GM12878 (cell line): ENCODE measurements around the gene FANCM. TPM values are rescaled to one million over a fixed set of nuclear protein-coding genes. Genes with fewer than 3 reads are reported as not detected.

ENCODE experiments used
- ATAC-seq: fragments of 200-7000 bp; cut with Tn5 transposase; 3 replicates; pipeline ENCODE4 v1.9.1; 2020; ENCODE audit warnings: mild to moderate bottlenecking, moderate library complexity
- BruUV-seq: library from RNA; stranded (reverse); fragments of 400-500 nt; replicated peaks from 2 replicates; lab custom pipeline; 2021; lab: Mats Ljungman, UMichigan
- CTCF ChIA-PET: fragments of 300-600 bp; sonication (Branson Sonifier 250); formaldehyde crosslinking; extraction: SDS; loops from one replicate; lab custom pipeline; 2021; ENCODE audit warnings: inconsistent platforms; lab: Yijun Ruan, JAX
- POLR2A ChIA-PET: fragments of 350-600 bp; formaldehyde crosslinking; extraction: SDS; loops from one replicate; lab custom pipeline; 2021; ENCODE audit warnings: inconsistent platforms; lab: Charles Lee
- RAD21 ChIA-PET: fragments of 300-600 bp; sonication (Branson Sonifier 250); formaldehyde crosslinking; loops from one replicate; lab custom pipeline; 2023; ENCODE audit warnings: antibody characterized with exemption; ENCODE audit not compliant: unreplicated experiment; lab: Charles Lee
- SMC1A ChIA-PET: fragments of 300-600 bp; sonication (Branson Sonifier 250); formaldehyde crosslinking; loops from one replicate; lab custom pipeline; 2023; ENCODE audit not compliant: unreplicated experiment, uncharacterized antibody; lab: Charles Lee
- DNase-seq: peaks from one replicate; pipeline ENCODE4 v3.0.0-alpha.2; 2011; ENCODE audit warnings: low read depth, low spot score
- FAIRE-seq: peaks from 3 replicates; lab custom pipeline; 2011; peaks lifted over from hg19 to GRCh38; lab: Jason Lieb, UNC
- H2AFZ ChIP-seq: 2 replicates; pipeline ENCODE4 v1.6.0; 2011; ENCODE audit warnings: low read depth, low read length, control low read depth; ENCODE audit not compliant: control insufficient read depth
- H3K27ac ChIP-seq: 2 replicates; pipeline ENCODE4 v1.5.1; 2011; ENCODE audit warnings: control low read depth; ENCODE audit not compliant: control insufficient read depth, insufficient read depth
- H3K27me3 ChIP-seq, 2 experiments: replicated peaks in 1 of 2; 2 replicates each; pipeline versions ENCODE4 v1.6.0 to v1.6.1; 2011; ENCODE audit warnings: low read length in 1 of 2; ENCODE audit not compliant: control insufficient read depth in 2 of 2, insufficient read depth in 2 of 2
- H3K36me3 ChIP-seq, 2 experiments: 2 replicates each; pipeline ENCODE4 v1.5.1; 2011; ENCODE audit warnings: low read length in 1 of 2; ENCODE audit not compliant: control insufficient read depth in 2 of 2, insufficient read depth in 2 of 2
- H3K4me1 ChIP-seq: 2 replicates; pipeline ENCODE4 v1.6.1; 2011; ENCODE audit warnings: mild to moderate bottlenecking, low read length, moderate library complexity, mixed read lengths; ENCODE audit not compliant: control insufficient read depth, insufficient read depth
- H3K4me2 ChIP-seq: 2 replicates; pipeline ENCODE4 v1.6.0; 2011; ENCODE audit warnings: control low read depth; ENCODE audit not compliant: control insufficient read depth, insufficient read depth
- H3K4me3 ChIP-seq: fragments of 200-600 bp; sonication (generic); 2 replicates; pipeline ENCODE4 v1.5.1; 2016
- H3K79me2 ChIP-seq: 2 replicates; pipeline ENCODE4 v1.6.0; 2011; ENCODE audit warnings: low read length; ENCODE audit not compliant: control insufficient read depth, insufficient read depth
- H3K9ac ChIP-seq: 2 replicates; pipeline ENCODE4 v1.8.0; 2011; ENCODE audit warnings: low read length, control low read depth, mixed read lengths; ENCODE audit not compliant: control insufficient read depth, insufficient read depth
- H3K9me3 ChIP-seq: replicated peaks from 3 replicates; pipeline ENCODE4 v1.5.1; 2011; ENCODE audit warnings: mild to moderate bottlenecking, low read length; ENCODE audit not compliant: control insufficient read depth, insufficient read depth
- H4K20me1 ChIP-seq: 2 replicates; pipeline ENCODE4 v1.6.0; 2011; ENCODE audit not compliant: control insufficient read depth, insufficient read depth
- FOS ChIP-seq: IDR thresholded peaks from 3 replicates; pipeline ENCODE4 v1.6.1; 2011; ENCODE audit warnings: borderline replicate concordance; ENCODE audit not compliant: insufficient read length; ENCODE audit errors: extremely low read depth
- HDAC2 ChIP-seq: fragments of 200-600 bp; sonication (generic); IDR thresholded peaks from 2 replicates; pipeline ENCODE4 v1.6.1; 2017
- MTA2 ChIP-seq: fragments of 450-650 bp; IDR thresholded peaks from 2 replicates; pipeline ENCODE4 v1.6.1; 2016; ENCODE audit warnings: low read depth, mild to moderate bottlenecking, moderate library complexity
- POLR2AphosphoS5 ChIP-seq: IDR thresholded peaks from 2 replicates; pipeline ENCODE4 v1.6.1; 2011; ENCODE audit warnings: mild to moderate bottlenecking, low read length, inconsistent platforms
- SRF ChIP-seq, 2 experiments: IDR thresholded peaks; 2 replicates each; pipeline ENCODE4 v1.6.1; 2011; ENCODE audit warnings: low read depth in 2 of 2, low read length in 2 of 2, mild to moderate bottlenecking in 1 of 2, moderate library complexity in 1 of 2
- ZNF217 ChIP-seq: fragments of 450-650 bp; IDR thresholded peaks from 2 replicates; pipeline ENCODE4 v1.6.1; 2017; ENCODE audit warnings: antibody characterized with exemption, mild to moderate bottlenecking
- ZNF274 ChIP-seq: IDR thresholded peaks from one replicate; pipeline ENCODE4 v1.8.0; 2011; ENCODE audit not compliant: insufficient read length, insufficient read depth
- ZZZ3 ChIP-seq: IDR thresholded peaks from 2 replicates; pipeline ENCODE4 v1.6.1; 2011; ENCODE audit warnings: low read depth; ENCODE audit not compliant: control insufficient read depth, insufficient read length
- WGBS: methylation state at CpG from one replicate; pipeline ENCODE4 v1.1.6; 2016; ENCODE audit warnings: low lambda C conversion rate; ENCODE audit not compliant: insufficient replicate concordance, insufficient coverage; ENCODE audit errors: missing lambda C conversion rate; 5-methylcytosine and 5-hydroxymethylcytosine counted together
- in situ Hi-C: fragments of 300-500 bp; cut with MboI; formaldehyde crosslinking; loops from 9 replicates; pipeline ENCODE4 v1.14.3; 2018; ENCODE audit warnings: mixed read lengths
- intact Hi-C: fragments of 100-400 bp; cut with micrococcal nuclease; formaldehyde crosslinking; loops from one replicate; pipeline ENCODE4 v1.14.2; 2022; ENCODE audit not compliant: unreplicated experiment
- polyA plus RNA-seq, 11 experiments: library from polyadenylated mRNA; depleted of rRNA in 4 of 11; unstranded in 6 of 11; stranded (reverse) in 5 of 11; fragments of >200 nt; fragmentation: Nextera tagmentation in 4 of 11; fragmentation: Illumina TruSeq in 1 of 11; extraction: Ambion mirVana in 4 of 11; extraction: Trizol in 1 of 11; gene quantifications; 1 replicate in 1 of 11; 2 replicates in 10 of 11; pipeline versions ENCODE4 v1.2.1 to v1.2.3, GENCODE V29; 2011 to 2016; ENCODE audit warnings: inconsistent platforms in 2 of 11, missing spikeins in 2 of 11, low read depth in 1 of 11
- total RNA-seq, 4 experiments: library from RNA; depleted of rRNA in 3 of 4; stranded (reverse); fragments of >200 nt in 3 of 4; fragmentation: Illumina TruSeq in 1 of 4; extraction: Trizol in 1 of 4; gene quantifications; 2 replicates each; pipeline versions ENCODE4 v1.2.1 to v1.2.3, GENCODE V29; 2013 to 2021
- TF ChIP-seq, protein P1 (sequence below): fragments of 450-650 bp; formaldehyde crosslinking; IDR thresholded peaks from 2 replicates; pipeline ENCODE4 v1.5.0; 2022; ENCODE audit warnings: mild to moderate bottlenecking, missing genetic modification characterization
- TF ChIP-seq, protein P2 (sequence below): IDR thresholded peaks from 2 replicates; pipeline ENCODE4 v1.6.1; 2011; ENCODE audit warnings: low read depth, mild to moderate bottlenecking, low read length, moderate library complexity, borderline replicate concordance; ENCODE audit errors: extremely low read depth

FANCM gene
- total and polyA plus RNA-seq, 10 of the 15 experiments (the other 5 are each of a cell fraction or from before 2014, with no cell fraction given), result 6.4 to 17.6 (median 10.6) TPM

DNA sequence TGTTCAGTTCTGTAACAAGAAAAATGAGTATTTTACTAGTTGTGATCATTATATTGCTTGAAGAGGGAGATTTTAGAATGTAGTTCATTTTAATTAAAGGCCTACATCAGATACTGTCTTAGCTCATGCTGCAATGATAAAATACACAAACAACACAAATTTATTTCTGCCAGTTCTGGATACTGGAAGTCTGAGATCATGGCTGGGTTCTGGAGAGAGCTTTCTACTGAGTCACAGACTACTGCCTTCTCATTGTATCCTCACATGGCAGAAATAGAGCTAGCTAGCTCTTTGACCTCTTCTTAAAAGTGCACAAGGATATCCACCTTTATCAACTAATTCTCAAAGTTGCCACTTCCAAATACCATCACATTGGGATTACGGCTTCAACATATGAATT is 63.5 kb downstream of the FANCM start:
- intact Hi-C loops (no loop called here), in situ Hi-C loops (no loop called here)
- 90% methylated on average over 1 of the region's 1 CpG for WGBS
- RAD21 ChIA-PET, result interaction anchor here (1.7 kb wide), 1 partner anchor 285 kb away, joined by 3 read pairs; no protein-coding TSS in a partner anchor
- DNase-seq (no peak), FAIRE-seq (no peak), ATAC-seq (no peak)
- CTCF ChIA-PET, result interaction anchor here (1.1 kb wide), 3 partner anchors 54 to 241 kb away, joined by 3 to 4 read pairs (median 3); partner anchors contain the start of gene MIS18BP1
- Histone ChIP-seq H3K4me1 (no peaks in the 10 kb centered on the region), H3K4me2 (no peak overlapping the region), H2AFZ (no peak overlapping the region), H3K27ac (no peak overlapping the region), H3K27me3 (no peaks in the 10 kb centered on the region), H3K4me3 (no peak overlapping the region), H3K9ac (no peak overlapping the region), H4K20me1 (no peaks in the 10 kb centered on the region), H3K36me3 (peaks cover 0 to 2% of the 10 kb centered on the region in 2 experiments; a peak in 2 of 4 replicates), H3K79me2 (no peaks in the 10 kb centered on the region), H3K9me3 (no peaks in the 10 kb centered on the region)
- no TSS peak for BruUV-seq
- SMC1A ChIA-PET, result interaction anchor here (0.8 to 1.8 kb wide), 7 partner anchors 12 to 285 kb away, joined by 3 to 7 read pairs (median 3); no protein-coding TSS in a partner anchor
- TF ChIP-seq FOS, result no peak
- no peak for TF ChIP-seq ZNF217
- TF ChIP-seq, protein P1, sequence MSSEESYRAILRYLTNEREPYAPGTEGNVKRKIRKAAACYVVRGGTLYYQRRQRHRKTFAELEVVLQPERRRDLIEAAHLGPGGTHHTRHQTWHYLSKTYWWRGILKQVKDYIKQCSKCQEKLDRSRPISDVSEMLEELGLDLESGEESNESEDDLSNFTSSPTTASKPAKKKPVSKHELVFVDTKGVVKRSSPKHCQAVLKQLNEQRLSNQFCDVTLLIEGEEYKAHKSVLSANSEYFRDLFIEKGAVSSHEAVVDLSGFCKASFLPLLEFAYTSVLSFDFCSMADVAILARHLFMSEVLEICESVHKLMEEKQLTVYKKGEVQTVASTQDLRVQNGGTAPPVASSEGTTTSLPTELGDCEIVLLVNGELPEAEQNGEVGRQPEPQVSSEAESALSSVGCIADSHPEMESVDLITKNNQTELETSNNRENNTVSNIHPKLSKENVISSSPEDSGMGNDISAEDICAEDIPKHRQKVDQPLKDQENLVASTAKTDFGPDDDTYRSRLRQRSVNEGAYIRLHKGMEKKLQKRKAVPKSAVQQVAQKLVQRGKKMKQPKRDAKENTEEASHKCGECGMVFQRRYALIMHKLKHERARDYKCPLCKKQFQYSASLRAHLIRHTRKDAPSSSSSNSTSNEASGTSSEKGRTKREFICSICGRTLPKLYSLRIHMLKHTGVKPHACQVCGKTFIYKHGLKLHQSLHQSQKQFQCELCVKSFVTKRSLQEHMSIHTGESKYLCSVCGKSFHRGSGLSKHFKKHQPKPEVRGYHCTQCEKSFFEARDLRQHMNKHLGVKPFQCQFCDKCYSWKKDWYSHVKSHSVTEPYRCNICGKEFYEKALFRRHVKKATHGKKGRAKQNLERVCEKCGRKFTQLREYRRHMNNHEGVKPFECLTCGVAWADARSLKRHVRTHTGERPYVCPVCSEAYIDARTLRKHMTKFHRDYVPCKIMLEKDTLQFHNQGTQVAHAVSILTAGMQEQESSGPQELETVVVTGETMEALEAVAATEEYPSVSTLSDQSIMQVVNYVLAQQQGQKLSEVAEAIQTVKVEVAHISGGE (CRISPR knock-in tag), result no peak
- no peak for TF ChIP-seq ZNF274
- TF ChIP-seq HDAC2, result no peak
- TF ChIP-seq ZZZ3, result no peak
- TF ChIP-seq POLR2AphosphoS5, result no peak
- TF ChIP-seq, protein P2, sequence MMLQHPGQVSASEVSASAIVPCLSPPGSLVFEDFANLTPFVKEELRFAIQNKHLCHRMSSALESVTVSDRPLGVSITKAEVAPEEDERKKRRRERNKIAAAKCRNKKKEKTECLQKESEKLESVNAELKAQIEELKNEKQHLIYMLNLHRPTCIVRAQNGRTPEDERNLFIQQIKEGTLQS, result no peak
- no peak for TF ChIP-seq MTA2
- TF ChIP-seq SRF (IDR thresholded peaks at IDR 0.05; ENCODE audit: low read depth in 2 of 2, low read length in 2 of 2), result no peak
- POLR2A ChIA-PET, result no interaction called here
